ENCODE measurements around the gene NXT2.

DNA sequence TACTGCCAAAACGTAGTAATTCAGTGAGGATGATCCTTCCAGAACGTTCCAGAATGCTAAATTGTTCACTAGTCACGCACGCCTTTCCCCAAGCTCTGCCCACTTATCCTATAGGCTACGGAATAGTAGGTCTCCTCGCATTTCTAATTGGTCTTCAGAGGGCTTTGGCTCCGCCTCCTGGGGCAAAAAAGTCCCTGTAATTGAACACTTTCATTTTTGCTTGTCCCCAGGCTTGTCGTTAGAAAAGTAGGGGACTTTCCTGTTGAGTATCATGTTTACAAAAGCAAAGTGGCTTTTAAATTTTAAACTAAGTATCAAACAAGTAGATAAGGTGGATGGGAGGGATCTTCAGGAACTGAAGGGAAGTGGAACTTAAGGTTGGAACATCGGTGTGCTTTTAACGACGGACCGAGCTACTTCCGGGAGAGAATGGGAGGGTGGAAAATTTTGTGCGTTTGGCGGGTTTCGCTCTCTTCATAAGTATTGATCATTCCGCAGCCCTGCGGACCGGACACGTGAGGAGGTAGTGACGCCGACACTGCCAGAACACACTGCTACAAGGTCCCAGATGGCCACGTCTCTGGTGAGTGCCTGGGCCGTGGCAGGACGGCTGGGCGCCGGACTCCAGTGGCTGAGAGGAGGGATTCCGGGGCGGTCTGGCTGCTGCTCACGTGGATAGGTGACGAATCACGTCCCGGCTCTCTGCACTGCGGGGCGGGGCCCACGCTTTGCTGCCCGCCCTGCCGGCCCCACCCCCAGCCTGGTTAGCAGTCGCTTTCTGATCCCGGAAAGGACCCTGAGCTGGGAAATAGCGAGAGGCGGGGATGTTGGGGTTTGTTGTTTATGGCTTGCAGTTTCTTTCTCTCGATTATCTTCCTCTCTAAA, at the start of gene NXT2:
- TF ChIP-seq POLR2AphosphoS5 (IDR thresholded peaks at IDR 0.05), result peak in 2 of 3 donors; percentile 85 to 91
- TF ChIP-seq POLR2A (IDR thresholded peaks at IDR 0.05), result peak in 1 of 4 donors; percentile 46

Data from stomach (tissue), 4 donors.